Stimulated activated CD8-positive, alpha-beta memory T cell treated with anti-CD3 and anti-CD28 coated beads, Interleukin-7, amount 100 ng/mL, for 1 hour (primary cell): ENCODE measurements around the gene NMNAT3.

Experiments used
- DNase-seq, 2 donors: peaks; one replicate each; pipeline ENCODE4 v3.0.0-alpha.2; 2020; ENCODE audit warnings: low read depth in 2 of 2

NMNAT3 gene

GRCh38 chr3:139675327-139675726 is 2.4 kb downstream of the NMNAT3 start:
- no peak for DNase-seq

DNA sequence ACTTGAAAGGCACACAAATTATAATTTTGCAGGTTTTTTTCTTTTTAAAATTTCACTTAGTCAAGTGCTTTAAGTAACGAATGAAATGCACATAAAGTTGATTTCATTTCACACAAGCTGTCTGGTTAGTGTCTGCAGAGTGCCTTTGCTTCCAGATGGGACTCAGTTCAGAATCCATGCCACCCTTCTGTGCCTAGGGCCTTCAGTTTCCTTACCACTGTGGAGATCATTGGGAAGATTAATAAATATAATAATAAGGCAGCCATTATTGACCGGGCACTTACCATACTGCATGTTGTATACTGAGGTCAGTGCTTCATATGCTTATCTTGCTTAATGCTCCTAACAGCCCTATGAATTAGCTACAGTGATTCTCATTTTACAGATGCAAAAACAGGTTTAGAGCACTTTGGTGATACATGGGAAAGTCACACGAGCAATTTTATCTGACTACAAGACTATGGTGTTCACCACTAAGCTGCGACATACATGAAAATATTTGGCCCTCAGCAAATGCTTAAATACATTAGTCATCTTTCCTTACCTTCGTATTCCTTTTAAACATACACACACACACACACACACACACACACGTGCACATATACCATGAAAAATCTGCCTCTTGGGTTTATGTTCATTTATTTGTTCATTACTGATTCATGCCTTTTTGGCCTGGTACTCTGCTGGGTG is 3.1 kb downstream of the NMNAT3 start:
- DNase-seq, result no peak

- no peak for DNase-seq
Observed at GRCh38 chr3:139672884-139673283, 4.9 kb downstream of the NMNAT3 start.

- no peak for DNase-seq
Observed at GRCh38 chr3:139671863-139672646, 5.7 kb downstream of the NMNAT3 start.

GRCh38 chr3:139671107-139671506 is 6.7 kb downstream of the NMNAT3 start:
- no peak for DNase-seq

GRCh38 chr3:139670196-139670595 is 7.6 kb downstream of the NMNAT3 start:
- no peak for DNase-seq

DNA sequence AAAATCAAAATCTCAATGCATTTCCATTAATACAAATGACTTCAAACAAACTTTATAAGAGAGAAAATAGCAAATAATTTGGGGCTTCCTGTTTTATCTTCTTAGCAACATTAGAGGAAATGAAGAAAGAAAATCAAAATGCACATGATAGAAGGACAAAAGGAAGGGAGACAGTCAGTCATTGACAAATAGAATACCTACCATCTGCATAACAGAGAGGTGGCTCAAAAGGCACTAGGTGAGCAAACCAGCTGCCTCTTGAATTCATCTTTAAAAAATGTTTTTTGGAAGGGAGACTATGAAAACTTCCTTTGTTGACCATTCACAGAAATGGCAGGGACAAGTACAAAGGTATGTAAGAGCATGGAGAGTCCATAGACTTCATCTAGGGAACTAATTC is 9.4 kb downstream of the NMNAT3 start:
- DNase-seq, result no peak

DNA sequence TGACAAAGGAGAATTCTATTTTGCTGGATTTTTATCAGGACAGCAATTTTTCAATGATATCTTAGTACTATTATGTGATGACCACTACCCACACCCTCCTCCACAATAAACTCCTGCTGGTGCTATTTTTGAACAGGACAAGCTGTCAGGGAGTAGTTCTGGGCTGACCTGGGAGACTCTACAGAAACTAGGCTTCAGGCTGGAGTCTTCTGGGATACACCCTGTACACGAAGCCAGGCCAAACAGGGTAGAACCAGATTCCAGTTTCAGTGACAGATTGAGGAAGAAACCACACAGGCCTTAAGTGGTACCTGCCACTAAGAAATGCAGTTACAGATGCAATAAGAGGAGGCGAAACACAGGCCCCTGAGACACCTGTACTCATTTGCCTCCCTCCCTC is 12.8 kb downstream of the NMNAT3 start:
- DNase-seq, result no peak

DNA sequence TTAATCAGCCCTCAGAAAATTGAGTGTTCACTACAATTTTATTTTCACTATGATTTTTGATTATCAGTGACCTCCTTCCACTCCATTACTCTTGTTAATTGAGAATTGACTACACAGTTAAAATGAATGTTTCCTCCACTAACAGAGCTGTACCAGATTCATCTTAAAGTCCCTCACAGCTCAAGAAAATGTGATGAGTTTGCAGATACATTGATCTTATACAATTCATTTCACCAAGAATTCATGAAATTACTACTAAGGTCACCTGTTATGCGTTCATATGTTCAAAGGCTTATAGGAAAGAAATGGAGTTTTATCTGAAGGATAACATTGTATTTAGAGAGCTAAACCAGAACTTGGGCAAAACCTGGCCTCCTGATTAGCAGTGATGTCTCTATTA is 17.5 kb downstream of the NMNAT3 start:
- DNase-seq, result no peak

DNA sequence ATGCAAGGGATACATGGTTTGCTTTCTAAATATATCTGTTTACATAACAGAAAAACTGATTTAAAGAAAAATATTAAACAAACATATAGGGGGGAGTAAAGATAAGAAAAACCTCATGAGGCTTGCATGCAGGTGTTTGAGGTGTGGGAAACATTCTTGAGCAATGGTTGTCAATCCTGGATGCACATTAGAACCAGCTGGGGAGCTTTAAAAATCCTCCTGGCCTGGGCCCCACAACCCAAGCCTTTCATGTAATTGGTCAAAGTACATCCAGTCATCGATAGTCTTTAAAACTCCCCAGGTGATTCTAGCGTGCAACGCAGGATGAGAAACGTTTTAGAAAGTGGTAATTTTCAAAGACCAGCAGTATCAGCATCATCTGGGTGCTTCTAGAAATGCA is 18.3 kb downstream of the NMNAT3 start:
- DNase-seq, result no peak

DNA sequence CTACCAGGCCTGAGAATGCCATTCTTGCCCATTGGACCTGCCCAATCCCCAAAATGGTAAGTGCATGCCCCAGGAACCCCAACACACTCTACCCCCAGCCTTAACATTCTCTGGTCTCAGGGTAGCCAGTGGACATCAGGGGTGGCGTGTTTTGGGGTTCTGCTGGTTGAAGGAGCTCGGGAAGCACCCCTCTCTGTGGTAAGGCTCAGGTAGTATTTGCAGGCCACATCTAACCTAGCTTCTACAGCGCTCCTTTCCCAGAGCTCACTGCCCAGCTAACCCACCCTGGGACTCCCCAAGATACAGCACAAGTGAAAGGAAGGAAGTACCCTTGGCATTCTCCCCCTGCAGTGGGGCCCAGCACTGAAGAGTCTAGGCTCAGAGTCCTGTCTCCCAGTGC is 19.8 kb downstream of the NMNAT3 start:
- DNase-seq, result no peak

GRCh38 chr3:139657434-139657833 is 20.3 kb downstream of the NMNAT3 start:
- DNase-seq, result no peak

DNA sequence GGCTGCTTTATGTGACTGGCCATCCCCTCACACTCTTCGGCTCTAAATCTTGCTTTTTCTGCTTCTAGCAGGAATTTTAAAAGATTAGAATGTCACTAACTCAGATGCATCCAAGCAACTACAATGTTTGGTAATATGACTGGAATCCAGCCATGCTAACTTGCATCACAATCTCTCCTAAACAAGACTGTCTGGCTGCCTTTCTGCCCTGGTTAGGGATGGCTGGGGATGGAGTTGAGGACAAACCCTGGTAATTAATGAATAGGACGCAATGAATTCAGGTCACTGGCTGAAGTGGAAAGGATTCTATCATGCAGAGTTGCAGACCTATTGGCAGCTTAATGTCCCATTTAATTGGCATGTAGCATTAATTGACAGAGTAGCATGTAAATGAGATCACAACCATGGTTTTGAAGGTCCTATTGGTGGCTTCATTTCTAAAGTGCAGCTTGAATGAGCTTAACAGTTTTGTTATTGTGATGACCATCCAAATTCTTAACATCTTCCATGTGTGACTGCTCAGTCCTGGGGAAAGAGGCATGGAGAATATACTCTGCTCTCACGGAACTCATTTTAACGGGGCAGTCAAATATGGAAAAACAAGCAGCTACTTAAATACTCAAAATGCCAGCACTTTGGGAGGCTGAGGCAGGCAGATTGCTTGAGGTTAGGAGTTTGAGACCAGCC is 21.7 kb downstream of the NMNAT3 start:
- no peak for DNase-seq

- DNase-seq, result no peak
Observed at GRCh38 chr3:139654637-139655365, 23.0 kb downstream of the NMNAT3 start.

DNA sequence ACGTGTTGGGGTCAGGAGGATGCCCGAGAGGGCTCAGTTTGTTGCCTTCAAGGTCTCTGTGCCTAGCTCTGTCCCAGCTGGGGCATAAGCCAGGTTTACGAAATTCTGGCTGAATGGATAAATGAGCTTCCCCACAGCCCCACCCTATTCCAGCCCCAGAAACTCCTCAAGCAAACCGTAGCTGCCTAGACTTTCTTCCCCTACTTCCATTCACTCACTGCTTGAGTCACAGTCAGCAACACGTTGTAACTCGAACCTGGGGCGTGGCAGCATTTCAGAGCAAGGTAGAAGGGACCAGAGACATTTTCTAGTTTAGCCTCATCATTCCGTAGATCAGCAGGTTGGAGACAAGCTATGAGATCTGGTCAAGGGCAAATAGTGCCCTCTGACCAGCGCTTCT is 24.2 kb downstream of the NMNAT3 start:
- DNase-seq, result no peak

DNA sequence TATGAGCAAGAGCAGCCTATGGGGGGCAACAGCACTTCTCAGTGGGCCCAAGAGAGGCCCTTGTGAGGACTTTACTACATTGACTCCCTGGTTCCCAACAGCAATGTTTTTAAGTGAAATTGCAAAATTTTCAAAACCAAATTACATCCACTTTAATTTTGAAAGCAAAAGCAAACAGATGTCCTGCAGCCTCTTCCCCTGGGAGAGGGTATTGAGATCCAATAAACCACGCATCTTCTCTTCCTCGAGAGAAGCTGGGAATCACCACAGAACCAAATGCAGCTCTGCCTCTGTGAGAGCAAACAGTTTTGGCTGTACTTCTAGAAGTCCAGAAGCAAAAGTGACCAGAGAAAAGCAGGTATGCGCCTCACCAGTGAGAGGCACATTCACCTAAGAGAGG is 25.2 kb downstream of the NMNAT3 start:
- no peak for DNase-seq

- no peak for DNase-seq
Observed at GRCh38 chr3:139647866-139648435, 29.8 kb downstream of the NMNAT3 start.

DNA sequence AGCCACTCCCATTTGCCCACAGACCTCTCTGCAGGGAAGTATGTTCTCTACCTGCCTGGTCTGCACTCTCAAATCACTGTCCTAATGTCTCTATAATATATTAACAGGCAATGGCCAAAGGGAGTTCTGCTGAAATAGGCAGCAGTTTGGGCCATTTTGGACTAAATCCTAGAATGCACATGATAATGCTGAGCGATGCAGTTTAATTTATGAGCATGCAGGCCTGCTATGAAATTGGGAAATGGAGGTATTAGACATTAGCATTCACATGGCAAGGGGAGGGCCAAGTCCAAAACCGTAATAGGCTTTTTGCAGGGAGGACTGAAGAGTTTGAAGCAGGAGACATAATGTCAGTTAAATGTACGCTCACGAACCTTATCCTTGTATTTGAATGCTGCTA is 31.3 kb downstream of the NMNAT3 start:
- no peak for DNase-seq

GRCh38 chr3:139642996-139643395 is 34.8 kb downstream of the NMNAT3 start:
- no peak for DNase-seq

- DNase-seq, result no peak
Observed at GRCh38 chr3:139640456-139640855, 37.3 kb downstream of the NMNAT3 start.

GRCh38 chr3:139639662-139640061 is 38.1 kb downstream of the NMNAT3 start:
- DNase-seq, result no peak

DNA sequence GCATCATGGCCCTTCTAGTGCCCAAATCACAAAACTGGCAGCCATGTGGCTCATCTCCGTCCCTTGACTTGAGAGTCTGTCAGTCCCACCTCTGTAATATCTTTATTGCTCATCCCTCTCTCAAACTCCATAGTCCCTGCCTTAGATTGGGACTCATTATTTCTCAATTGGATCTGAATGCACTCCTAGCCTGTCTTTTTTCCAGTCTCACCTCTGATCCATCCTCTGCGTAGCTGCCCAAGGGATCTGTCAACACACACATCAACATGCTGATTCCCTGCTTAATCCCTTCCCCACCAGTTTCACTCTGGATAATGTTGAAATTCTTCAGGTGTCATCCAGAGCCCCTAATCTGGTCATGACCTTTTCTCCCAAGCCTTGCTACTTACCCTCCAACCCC is 39.3 kb downstream of the NMNAT3 start:
- no peak for DNase-seq
